Measurements from ENCODE around the gene SLC35G3.
"Not testable (repeated sequence)": the region's sequence is repeated elsewhere in the genome, so short reads cannot be mapped to it uniquely, and the experiment has no call there.

SLC35G3 gene

GRCh38 chr17:35202582-35202981 is 8.4 kb upstream of the SLC35G3 start:
- not testable (repeated sequence) for DNase-seq

GRCh38 chr17:35195062-35195461 is 869 bp upstream of the SLC35G3 start:
- not testable (repeated sequence) for DNase-seq

DNA sequence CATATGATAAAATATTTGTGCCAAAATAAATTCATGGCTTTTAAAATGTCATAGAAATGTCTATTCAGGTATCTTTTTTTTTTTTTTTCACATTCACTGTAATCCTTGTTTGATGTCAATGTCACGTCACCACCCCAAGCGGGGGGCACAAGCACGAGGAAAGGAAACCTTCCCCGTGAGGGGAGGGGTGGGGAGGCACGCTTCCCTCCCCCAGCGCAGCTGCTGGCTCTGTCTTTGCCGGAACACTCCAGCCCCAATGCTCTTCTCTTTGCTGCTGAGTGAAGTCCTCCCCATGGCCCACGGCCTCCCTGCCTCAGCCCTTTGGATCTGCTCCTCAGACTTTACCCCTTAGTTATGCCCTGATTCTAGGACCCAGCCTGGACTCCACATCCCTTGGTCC is 1.5 kb downstream of the SLC35G3 start:
- DNase-seq: no peak

DNA sequence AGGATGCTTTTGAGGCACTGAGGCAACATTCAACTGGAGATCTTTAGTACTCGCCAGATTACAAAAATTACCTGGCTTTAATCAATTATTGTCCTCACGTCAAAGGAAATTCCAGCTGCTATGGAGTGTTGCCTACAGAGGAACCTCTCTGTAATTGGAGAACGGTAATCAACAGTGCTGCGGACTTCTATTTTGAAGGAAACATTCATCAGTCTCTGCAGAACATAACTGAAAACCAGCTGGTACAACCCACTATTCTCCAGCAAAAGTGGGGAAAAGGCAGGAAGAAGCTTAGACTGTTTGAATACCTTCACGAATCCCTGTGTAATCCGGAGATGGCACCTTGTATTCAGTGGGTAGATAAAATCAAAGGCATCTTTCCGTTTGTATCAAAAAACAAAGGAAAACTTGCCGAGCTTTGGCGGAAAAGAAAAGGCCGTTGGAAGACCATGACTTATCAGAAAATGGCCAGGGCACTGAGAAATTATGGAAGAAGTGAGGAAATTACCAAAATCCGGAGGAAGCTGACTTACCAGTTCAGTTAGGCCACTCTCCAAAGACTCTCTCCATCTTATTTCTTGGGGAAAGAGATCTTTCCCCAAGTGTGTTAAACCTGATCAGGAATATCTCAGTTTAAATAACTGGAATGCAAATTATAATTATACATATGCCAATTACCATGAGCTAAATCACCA is 3.0 kb downstream of the SLC35G3 start:
- DNase-seq: no peak

DNA sequence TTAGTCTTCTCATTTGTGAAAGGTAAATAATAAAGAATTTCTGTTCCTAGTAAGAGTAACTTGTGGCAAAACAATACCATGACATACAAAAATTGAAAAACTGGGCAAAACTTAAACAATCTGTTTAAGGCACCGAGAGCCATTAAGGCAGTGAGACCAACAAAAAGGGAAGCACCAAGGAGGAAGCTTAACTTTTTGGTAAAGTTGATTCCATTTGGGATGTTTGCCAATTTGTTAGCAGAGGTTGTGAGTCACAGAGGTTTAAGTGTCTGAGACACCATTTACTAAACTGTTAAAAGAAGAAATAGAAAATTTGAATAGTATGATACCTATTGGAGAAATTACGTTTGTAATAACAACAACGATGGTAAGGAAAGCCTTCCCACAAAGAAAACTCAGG is 4.9 kb downstream of the SLC35G3 start:
- DNase-seq: no peak

DNA sequence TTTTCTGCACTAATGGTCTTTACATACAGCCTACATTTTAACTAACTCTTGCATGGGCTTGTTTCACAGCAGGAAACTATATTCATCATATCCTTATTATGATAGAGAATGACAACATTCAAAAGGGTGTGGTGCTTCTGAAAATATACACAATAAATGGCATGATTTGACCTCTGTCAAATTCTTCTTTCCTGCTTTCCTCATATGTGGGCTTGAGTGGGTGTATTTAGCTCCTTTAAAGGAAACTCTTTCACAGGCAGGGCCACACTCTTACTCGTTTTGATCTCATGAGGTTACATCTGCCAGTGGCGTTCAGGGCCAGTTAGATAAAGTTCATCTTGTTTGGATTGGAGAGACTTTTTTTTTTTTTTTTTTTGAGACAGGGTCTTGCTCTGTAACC is 6.1 kb downstream of the SLC35G3 start:
- DNase-seq: no peak

GRCh38 chr17:35187481-35187880 is 6.7 kb downstream of the SLC35G3 start:
- DNase-seq: no peak

DNA sequence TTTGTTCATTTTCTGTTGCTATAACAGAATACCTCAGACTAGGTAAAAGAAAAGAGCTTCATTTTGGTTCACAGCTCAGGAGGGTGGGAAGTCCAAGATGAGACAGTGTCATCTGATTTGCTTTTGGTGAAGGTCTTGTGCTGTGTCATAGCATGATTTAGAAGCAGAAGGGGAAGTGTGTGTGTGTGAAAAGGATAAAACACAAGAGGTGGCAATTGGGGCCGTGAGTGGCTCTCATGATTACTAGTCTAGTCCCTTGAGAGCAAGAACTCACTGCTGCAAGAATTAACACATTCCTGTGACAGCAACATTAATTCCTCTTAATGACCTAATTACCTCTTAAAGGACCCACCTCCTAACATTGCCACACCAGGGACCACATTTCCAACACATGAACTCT is 8.3 kb downstream of the SLC35G3 start:
- no peak for DNase-seq

- DNase-seq: no peak
Measured at GRCh38 chr17:35184274-35184673, 9.9 kb downstream of the SLC35G3 start.

GRCh38 chr17:35183332-35183731 is 10.9 kb downstream of the SLC35G3 start:
- DNase-seq: no peak

DNA sequence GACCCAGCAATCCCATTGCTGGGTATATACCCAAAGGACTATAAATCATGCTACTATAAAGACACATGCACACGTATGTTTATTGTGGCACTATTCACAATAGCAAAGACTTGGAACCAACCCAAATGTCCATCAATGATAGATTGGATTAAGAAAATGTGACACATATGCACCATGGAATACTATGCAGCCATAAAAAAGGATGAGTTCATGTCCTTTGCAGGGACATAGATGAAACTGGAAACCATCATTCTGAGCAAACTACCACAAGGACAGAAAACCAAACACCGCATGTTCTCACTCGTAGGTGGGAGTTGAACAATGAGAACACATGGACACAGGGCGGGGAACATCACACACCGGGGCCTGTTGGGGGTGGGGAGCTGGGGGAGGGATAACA is 14.8 kb downstream of the SLC35G3 start:
- DNase-seq: not testable (repeated sequence)

DNA sequence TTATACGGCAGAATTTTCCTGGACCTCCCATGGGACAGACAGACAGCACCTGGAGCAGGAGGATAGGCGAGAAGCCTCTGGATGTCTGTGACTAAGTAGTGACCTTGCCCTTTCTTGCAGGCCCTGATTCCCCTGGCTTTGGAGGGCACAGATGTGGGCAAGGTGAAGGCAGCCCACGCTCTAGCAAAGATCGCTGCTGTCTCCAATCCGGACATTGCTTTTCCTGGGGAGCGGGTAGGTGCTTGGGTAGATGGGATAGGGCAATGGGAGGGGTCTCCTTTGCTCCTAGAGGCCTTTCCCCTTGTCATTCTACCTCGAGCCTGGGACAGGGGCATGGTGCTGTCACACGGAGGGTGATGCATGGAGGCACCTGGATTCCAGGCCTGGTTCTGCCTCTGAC is 17.3 kb downstream of the SLC35G3 start:
- DNase-seq: no peak

DNA sequence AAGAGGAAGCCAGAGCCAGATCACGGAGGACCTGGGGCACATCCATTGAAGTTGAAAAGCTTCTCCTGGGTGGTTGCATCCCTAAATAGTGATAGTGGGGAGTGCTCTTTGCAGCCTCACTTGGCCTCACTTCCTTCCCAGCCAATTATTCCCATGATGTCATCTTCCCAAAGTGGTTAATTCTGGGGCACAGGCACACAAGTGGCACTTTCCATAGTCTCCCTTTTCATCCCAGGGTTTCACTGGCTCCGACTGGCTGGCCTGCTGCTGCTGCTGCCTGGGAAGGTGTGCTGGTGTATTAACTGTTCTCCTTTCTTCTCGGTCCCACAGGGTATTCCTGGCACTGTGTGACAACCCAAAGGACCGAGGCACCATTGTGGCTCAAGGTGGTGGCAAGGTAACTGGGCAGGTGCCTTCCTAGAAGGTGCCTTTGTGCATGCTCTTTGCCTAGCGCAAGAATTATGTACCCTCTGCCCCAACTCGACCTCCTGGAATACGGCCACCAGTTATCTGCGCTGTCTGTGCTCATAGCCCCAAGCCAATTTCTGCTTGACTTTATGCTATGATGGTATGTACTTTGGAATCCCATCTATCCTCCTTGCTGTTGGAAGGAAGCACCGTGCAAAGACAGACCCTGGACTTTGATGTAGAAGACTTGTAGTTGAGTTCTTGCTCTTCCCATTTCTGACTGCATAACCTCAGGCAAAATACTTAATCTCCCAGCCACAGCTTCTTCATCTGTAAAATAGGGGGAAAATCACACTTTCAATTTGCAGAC is 18.4 kb downstream of the SLC35G3 start:
- no peak for DNase-seq

GRCh38 chr17:35174835-35175334 is 19.3 kb downstream of the SLC35G3 start:
- no peak for DNase-seq

GRCh38 chr17:35172321-35172720 is 21.9 kb downstream of the SLC35G3 start:
- DNase-seq: not testable (repeated sequence)

- no peak for DNase-seq
Measured at GRCh38 chr17:35171834-35172233, 22.4 kb downstream of the SLC35G3 start.

DNA sequence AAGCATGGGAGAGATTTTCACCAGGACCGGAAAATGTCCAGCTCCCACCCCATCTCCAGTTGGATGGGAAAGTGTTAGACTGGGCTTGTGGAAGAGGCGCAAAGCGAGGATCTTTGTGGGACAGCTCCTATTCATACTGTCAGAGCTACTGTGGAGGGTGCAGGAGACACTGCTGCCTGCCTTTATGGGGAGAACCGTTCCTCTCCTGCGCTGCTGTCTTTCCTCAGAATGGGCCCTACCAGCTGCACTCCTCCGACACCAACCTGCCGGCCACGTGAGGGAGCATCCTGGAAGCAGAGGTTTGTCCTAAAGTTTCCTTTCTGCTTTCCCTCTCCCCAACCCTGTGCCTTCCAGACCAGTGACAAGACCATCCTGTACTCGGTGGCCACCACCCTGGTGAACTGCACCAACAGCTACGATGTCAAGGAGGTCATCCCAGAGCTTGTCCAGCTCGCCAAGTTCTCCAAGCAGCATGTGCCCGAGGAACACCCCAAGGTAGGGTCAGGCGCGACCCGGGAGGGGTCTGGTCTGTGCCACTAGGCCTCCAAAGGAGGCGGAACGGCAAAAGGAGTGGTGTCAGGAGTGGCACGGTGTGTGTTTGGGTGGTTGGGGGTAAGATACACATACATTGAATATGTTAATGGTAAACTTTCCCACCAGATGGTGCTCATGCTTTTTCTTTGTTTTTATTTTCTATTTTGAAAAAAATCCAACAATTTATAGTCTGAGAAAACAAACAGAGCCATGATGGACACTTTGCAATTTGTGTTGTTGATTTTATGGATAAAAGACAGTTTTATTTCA is 23.0 kb downstream of the SLC35G3 start:
- DNase-seq: no peak

GRCh38 chr17:35169835-35170363 is 24.3 kb downstream of the SLC35G3 start:
- no peak for DNase-seq

- DNase-seq: no peak
Measured at GRCh38 chr17:35167666-35168065, 26.5 kb downstream of the SLC35G3 start.

- no peak for DNase-seq
Measured at GRCh38 chr17:35167046-35167445, 27.1 kb downstream of the SLC35G3 start.

GRCh38 chr17:35166526-35166925 is 27.7 kb downstream of the SLC35G3 start:
- DNase-seq: no peak

- DNase-seq: no peak
Measured at GRCh38 chr17:35164716-35165115, 29.5 kb downstream of the SLC35G3 start.

DNA sequence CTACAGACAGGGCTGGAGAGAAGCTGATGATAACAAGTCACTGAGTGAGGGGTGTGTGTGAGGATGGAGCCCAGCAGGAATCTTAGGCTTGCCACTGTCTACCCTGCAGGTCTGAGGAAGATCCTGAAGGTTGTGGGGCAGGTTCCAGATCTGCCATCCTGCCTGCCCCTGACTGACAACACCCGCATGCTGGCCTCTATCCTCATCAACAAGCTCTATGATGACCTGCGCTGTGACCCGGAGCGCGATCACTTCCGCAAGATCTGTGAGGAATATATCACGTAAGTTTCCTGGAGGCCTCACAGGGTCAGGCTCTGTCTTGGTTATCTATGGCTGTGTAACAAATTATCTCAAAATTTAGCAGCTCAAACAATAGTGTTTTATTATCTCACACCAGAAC is 30.3 kb downstream of the SLC35G3 start:
- no peak for DNase-seq
